GM19452 (cell line): ENCODE data around the gene MRFAP1.
"Not testable (repeated sequence)": the region's sequence is repeated elsewhere in the genome, so short reads cannot be mapped to it uniquely, and the experiment has no call there.

ENCODE experiments used
- ATAC-seq: cut with Tn5 transposase; IDR thresholded peaks from one replicate; pipeline ENCODE4 v1.9.1; 2021; ENCODE audit not compliant: unreplicated experiment

The MRFAP1 gene

DNA sequence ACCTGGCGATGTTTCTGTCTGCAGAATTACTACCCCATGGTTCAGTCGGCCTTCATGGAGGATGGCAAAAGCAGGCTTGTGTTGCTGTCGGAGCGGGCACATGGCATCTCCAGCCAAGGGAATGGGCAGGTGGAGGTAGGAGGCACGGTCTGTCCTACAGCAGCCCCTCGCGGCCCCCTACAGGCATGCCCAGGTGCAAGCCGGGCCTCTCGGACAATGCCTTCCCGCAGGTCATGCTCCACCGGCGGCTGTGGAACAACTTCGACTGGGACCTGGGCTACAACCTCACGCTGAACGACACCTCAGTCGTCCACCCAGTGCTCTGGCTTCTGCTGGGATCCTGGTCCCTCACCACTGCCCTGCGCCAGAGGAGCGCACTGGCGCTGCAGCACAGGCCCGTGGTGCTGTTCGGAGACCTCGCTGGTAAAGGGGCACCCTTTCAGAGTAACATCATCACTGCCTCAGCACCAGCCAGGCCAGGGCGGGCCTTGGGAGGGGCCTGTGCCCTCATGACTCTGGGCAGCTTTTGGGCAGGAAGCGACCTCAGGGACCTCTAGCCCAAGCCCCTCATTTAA is 29.5 kb upstream of the MRFAP1 start:
- no peak for ATAC-seq

DNA sequence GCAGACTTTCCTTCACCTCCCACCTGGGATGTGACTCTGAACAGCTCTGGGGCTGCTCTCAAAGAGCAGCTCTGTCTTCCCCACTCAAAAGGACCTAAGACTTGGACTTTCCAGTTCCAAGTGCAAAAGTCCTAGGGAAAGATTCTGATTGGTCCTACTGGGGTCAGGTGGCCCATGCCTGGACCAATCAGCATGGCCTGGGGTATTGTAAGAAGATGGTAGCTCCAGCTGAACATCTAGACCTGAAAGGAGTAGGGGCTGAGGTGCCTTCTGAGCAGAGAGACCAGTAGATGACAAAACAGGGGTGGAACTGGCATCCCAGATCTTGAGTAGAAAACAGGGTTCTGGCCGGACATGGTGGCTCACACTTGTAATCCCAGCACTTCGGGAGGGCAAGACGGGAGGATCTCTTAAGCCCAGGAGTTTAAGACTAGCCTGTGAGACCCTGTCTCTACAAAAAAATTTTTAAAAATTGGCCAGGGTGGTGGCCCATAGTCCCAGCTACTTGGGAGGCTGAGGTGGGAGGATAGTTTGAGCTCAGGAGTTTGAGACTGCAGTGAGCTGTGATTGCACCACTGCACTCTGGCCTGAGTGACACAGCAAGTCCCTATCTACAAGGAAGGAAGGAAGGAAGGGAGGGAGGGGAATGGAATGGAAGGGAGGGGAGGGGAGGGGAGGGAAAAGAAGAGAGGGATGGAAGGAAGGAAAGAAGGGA is 27.4 kb upstream of the MRFAP1 start:
- no peak for ATAC-seq

DNA sequence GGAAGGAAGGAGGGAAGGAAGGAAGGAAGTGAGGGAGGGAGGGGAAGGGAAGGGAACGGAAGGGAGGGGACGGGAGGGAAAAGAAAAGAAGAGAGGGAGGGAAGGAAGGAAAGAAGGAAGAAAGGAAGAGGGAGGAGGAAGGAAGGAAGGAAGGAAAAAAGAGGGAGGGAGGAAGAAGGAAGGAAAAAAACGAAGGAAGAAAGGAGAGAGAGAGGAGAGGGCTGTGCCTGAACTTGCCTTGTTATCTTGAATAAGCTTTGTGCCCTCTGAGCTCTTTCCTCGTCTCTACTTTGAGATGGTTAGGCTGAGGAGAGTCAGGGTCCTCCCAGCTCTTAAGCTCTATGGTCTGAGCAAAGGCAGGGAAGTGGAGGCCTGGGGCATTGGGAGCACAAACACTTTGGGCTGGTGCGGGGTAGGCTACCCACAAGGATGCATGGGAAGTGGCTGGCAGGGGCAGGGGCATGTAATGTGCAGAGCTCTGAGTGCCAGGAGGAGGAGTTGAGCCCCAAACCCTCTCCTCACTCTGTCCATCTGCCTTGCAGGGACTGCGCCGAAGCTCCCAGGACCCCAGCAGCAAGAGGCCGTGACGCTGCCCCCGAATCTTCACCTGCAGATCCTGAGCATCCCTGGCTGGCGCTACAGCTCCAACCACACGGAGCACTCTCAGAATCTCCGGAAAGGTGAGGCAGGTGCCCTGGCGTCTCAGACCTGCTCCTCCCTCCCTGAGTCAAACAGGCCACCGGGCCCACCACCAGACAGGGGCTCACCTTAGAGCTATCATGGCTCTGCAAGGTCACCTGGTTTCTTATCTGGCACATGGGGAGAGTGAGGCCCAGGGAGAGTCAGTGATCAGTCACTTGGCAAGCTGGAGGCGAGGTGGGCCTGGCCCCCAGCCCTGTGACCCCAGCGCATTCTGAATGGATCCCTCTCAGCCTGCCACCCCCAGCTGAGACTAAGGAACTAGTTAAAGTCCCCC is 26.5 kb upstream of the MRFAP1 start:
- ATAC-seq: no peak

DNA sequence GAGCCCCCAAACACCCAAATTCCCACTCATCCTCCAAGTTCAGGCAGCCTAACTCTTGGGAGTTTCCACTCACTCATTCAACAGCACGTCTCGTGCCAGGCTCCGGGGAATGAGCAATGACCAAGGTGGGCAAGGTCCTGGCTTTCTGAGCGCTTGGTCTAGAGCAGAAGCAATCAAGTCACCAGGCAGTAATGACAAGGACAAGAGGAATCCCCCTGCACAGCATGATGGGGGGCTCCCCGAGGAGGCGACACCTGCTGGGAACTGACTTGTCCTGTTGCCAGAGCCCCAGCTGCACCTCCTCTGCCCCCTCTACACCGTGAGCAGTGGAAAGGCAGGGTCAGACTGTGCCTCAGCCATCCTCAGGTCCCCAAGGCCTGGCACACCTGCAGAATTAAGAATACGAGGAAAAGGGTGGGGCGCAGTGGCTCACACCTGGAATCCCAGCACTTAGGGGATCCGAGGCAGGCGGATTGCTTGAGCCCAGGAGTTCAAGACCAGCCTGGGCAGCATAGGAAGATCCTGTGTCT is 25.7 kb upstream of the MRFAP1 start:
- ATAC-seq: no peak

DNA sequence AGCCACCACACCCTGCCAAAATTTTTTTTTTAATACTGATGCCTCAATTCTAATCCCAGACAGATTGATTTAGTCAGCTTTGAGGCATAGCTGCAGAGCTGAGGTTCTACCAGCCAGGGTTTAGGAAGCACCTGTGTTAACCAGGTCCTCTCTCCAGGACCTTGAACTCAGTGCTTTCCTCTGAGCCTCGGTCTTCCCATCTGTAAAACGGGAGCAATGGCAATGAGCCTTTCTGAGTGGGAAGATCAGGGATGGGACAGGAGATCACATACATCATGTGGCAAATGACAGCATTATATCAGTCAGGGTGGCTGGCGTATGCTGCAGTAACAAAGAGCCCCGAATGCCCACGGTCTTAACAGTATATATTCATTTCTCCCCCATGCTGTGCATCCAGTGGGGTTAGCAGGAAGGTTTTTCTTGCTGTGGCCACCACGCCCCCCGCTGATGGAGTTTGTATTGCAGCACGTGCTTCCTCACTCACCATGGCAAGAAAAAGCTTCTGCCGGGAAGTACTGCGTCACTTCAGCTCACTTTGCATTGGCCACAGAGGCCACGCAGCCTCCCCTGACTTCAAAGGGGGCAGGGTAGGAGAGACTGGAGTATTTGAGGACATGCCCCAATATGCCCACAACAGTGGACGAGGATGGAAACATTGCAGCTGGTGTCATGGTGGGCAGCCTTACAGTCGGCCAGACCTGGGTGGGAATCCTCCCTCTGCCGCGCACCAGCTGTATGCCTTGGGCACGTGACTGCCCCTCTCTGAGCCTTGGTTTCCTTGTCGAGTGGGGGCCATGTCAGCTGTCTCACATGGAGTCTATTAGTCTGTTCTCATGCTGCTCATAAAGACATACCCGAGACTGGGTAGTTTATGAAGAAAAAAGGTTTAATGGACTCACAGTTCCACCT is 24.1 kb upstream of the MRFAP1 start:
- no peak for ATAC-seq

DNA sequence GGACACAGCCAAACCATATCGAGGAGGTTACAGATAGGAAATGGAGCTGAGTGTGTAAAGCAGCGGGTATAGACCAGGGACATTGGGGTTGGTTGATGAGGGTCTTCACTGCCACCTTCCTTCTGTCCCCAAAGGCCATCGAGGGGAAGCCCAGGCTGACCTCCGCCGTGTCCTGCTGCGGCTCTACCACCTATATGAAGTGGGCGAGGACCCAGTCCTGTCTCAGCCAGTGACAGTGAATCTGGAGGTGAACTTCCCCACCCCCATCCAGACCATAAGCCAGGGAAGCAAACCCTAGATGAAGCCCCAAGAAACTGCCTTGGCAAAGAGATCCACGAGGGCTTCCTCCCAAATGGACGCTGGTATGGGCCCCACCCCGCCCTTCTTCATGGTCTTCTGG is 23.2 kb upstream of the MRFAP1 start:
- no peak for ATAC-seq

DNA sequence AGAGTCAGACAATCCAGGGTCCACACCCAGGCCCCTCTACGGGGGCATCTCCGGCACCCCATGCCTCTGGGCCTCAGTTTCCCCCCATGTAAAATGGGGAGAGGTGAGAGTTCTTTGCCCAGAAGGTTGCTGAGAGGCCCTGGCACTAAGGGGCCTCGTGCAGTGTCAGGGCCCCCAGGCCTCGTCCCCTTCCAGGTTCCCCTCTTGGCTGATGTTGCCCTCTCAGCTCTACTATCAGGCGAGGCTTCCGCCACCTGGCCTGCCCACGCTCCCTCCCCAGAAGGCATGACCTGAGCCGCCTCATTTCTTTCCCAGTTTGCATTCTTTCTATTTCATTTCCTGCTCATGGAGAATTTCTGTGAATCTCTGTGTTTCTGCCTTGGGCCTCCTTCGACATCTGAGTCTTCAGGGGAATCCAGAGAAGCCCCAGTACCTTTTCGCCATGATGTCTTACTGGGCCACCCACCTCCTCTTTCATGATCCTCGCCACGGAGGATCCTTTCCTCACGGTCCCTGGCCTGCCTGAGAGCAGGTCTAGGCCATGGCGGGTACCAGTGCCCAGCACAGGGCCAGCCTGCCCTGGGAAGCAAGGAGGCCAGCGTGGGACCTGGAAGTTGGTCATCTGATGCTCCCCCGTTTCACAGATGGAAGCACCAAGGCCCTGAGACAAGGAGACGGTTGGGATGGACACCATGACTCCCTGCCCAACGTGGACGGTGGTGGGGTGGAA is 21.9 kb upstream of the MRFAP1 start:
- ATAC-seq: no peak

DNA sequence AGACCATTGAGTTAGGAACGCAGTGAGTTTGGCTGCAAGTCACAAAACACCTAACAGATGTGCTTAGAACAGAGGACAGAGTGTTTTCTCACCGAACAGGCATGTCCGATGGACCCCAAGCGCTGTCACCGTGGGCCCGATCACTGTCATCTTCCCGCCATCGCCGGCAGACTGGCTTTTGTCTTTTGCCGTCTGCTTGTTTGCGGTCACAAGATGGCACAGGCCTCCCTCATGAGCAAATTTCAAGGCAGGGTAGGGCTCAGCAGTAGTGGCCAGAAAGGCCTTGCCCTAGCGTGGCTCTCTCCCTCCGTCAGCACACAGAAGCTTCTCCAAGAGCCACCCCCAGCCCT is 21.4 kb upstream of the MRFAP1 start:
- ATAC-seq: no peak

DNA sequence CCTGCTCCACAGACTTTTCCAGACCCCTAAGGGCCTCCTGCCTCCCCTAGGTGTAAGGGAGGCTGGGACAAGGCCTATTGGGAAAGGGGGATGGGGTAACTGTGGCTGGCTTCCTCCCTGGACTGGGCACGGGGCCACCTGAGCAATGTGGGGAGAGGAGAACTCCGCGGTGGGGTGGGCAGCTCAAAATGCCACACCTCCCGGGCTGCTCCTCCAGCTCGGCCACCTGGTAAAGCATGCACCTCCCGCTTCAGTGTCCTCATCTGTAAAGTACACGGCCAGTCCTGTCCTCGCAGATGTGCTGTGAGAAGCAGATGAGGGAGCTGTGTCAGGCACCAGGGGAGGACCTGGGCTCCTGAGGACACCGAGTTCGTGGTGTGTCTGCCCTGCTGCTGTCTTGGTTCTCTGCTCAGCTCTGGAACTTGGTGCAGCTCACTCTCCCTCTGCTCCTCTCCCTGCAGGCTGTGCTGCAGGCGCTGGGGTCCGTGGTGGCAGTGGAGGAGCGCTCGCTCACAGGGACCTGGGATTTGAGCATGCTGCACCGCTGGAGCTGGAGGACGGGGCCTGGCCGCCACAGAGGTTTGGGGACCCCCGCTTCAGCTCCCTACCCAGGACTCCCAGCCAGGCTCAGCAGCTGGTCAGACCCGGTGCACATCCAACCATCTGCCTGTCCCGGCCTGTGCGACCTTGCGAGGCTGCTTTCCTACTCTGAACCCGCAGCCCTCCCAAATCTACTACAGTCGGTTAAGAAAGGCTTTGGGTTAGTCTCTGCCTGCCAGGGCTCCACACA is 20.8 kb upstream of the MRFAP1 start:
- ATAC-seq: no peak

DNA sequence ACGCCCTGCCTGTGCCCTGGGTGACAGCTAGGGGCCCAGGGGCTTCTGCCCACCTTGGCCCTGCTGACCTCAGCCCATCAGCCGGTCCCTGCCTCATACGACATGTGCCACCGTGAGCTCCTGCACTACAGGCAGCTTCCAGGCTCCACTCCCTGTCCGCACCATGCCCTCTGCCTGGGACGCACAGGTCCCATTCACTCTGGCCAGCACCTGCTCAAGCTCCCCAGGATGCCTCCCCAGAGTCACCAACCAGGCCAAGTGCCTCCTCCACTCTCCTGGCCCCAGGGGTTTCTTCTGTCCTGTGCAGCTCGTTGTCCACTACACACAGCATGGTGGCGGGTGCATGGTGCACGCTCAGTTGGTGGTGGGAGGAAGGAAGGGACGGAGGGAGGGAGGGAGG is 20.2 kb upstream of the MRFAP1 start:
- ATAC-seq: no peak

DNA sequence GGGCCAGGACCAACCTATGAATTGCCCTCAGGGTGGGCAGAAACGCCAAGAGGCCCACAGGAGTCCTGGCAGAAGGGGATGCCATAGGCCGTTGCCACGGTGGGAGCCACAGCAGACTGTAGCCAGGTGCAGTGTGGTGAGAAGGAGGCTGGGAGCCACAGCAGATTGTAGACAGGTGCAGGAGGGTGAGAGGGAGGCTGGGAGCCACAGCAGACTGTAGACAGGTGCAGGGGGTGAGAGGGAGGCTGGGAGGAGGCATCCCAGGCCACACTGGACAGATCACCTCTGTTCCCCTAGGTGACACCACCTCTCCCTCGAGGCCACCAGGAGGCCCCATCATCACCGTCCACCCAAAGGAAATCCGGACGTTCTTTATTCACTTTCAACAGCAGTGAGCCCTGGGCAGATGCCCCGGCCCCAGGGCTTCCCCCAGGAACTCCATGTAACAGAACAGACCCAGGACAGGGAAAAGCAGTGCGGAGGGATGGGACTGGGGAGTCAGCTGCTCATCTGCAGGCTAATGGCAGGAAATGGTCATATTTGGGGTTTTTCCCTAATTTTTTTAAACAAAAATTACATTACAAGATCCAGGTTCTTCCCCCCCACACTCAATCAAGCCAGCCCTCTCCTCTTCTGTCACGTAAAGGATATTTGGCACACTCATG is 19.5 kb upstream of the MRFAP1 start:
- ATAC-seq: no peak

DNA sequence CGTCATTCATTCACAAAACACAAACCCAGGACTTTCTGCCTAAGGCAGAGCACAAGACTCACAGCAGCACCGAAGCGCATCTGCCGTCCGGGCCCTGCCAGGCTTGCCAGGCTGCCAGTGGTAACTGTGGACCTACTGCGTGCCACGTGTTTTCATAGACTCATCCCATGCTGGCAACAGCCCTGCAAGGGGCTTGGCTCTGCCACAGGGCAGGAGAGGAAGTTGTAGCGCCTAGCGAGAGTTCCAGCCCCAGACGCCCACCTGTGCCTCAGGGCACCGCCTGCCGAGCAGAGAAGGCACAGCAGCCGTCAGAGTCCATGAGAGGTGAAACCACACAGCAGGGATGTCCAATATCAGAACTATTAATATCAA is 18.9 kb upstream of the MRFAP1 start:
- no peak for ATAC-seq

DNA sequence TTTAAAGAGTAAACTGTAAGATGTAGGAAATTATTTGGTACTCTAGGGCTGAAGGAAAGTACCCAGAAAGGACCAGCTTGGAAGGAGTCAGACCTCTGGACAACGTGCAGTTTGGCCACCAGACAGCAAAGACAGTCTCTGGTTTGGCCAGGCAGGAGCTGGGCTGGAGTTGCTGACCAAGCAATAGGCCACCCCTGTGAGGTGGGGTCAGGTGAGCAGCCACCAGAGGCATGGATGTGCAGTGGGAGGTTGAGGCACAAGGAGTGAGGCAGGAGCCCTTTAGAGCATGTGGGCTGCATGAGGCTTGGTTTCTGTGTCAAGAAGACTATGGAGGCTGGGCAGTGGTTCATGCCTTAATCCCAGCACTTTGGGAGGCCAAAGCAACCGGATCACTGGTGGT is 17.7 kb upstream of the MRFAP1 start:
- no peak for ATAC-seq

DNA sequence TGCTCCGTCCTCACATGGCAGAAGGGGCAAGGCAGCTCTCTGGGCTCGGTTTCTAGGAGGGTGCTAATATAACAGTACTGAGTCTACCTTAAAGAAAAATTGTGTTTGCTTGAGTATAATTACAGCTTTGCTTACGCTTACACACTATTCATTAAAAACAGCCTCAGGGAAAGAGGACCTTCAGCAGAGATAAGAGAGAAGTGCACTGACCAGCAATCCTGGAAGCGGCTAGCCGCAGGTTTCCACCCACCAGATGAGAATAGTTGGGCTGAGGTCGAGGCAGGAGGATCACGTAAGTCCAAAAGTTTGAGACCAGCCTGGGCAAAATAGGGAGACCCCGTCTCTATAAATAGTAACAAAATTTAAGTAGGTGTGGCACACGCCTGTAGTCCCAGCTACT is 15.2 kb upstream of the MRFAP1 start:
- no peak for ATAC-seq

DNA sequence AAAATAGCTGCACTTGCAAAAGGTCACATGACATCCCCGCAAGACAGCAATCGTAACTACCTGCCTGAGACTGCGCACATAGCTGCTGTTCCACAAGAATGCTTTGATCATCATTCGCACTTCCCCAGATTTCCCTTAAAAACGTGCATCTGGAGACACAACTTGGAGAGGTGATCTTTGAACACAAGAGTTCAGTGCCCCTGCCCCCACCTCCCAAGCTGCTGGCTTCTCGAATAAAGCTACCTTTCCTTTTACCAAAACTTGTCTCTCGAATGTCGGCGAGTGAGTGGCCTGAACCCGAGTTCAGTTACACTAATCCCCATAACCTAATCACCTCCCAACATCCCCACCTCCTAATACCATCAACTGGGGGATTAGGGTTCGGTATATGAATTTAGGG is 14.4 kb upstream of the MRFAP1 start:
- ATAC-seq: no peak

DNA sequence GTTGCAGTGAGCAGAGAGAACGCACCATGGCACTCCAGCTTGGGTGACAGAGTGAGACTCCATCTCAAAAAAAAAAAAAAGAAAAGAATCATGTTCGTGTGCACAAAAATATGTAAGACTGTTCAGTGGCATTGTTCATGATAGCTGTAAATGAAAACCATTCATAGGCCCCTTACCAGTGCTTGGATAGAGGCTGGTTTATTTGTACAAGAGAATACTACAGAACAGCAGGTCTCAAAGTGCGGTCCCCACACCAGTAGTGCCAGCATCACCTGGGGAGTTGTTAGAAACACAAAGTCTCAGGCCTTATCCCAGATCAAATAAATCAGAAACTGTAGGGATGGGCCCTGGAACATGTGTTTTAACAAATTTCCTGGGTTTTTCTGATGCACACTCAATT is 12.7 kb upstream of the MRFAP1 start:
- ATAC-seq: no peak

DNA sequence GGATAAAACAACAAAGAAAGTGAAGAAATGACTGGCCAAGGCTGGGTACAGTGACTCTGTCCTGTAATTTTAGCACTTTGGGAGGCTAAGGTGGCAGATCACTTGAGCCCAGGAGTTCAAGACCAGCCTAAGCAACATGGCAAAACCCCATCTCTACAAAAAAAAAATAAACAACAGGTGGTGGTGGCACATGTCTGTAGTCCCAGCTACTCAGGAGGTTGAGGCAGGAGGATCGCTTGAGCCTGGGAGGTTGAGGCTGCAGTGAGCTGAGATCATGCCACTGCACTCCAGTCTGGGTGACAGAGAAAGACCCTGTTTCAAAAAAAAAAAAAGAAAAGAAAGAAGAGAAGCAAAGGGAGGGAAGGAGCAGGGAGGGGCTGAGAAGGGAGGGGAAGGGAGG is 12.0 kb upstream of the MRFAP1 start:
- ATAC-seq: not testable (repeated sequence)

DNA sequence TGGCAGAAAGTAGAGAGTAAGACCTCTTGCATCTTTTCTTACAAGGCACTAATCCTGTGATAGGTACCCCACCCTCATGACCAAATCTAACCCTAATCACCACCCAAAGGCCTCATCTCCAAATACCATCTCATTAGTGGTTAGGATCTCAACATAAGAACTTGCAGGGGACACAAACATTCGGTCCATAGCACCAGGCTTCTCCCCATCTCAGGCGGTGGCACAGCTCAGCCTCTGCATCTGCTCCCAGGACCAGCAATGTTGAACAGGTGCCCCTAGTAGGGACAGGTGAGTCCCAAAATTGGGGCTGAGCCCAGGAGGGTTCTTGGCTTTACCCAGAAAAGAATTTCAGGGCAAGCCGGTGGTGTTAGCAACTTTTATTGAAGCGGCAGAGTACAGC is 8.4 kb upstream of the MRFAP1 start:
- ATAC-seq: no peak
